Measurements from ENCODE around the gene CYP1A1.

DNA sequence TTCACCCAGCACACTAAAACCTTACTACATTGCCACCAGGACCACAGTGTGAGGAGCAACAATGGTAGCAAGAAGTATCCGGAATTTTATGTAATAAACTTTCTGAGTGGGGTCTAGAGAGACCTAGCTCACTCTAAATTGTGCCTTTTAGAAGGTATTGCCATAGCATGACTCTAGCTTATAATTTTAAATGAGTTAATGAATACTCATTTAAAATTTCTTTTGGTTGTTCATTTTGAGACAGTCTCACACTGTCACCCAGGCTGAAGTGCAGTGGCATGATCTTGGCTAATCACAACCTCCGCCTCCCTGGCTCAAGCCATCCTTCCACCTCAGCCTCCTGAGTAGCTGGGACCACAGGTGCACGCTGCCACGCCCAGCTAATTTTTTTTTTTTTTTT, 55.7 kb downstream of the CYP1A1 start:
- no peak for TF ChIP-seq STAT1 (IDR thresholded peaks at IDR 0.05; ENCODE audit: unreplicated experiment)
- TF ChIP-seq, protein P1, sequence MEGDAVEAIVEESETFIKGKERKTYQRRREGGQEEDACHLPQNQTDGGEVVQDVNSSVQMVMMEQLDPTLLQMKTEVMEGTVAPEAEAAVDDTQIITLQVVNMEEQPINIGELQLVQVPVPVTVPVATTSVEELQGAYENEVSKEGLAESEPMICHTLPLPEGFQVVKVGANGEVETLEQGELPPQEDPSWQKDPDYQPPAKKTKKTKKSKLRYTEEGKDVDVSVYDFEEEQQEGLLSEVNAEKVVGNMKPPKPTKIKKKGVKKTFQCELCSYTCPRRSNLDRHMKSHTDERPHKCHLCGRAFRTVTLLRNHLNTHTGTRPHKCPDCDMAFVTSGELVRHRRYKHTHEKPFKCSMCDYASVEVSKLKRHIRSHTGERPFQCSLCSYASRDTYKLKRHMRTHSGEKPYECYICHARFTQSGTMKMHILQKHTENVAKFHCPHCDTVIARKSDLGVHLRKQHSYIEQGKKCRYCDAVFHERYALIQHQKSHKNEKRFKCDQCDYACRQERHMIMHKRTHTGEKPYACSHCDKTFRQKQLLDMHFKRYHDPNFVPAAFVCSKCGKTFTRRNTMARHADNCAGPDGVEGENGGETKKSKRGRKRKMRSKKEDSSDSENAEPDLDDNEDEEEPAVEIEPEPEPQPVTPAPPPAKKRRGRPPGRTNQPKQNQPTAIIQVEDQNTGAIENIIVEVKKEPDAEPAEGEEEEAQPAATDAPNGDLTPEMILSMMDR (conservative IDR thresholded peaks at IDR 0.05; ENCODE audit: low read depth in 2 of 2) = no peak
- no peak for TF ChIP-seq EZH2phosphoT487 (IDR thresholded peaks at IDR 0.05; ENCODE audit: unreplicated experiment)
- TF ChIP-seq EZH2 (IDR thresholded peaks at IDR 0.05; ENCODE audit: low read depth, unreplicated experiment) = no peak

Measured in GM23338 (cell line).